DMS 273 (cell line): ENCODE data around the gene THEMIS.
"Not testable (repeated sequence)": the region's sequence is repeated elsewhere in the genome, so short reads cannot be mapped to it uniquely, and the experiment has no call there.

ENCODE experiments used
- DNase-seq: peaks from one replicate; lab custom pipeline; 2025; ENCODE audit not compliant: unreplicated experiment; lab: John Stamatoyannopoulos, UW

THEMIS gene

GRCh38 chr6:127807806-127808517 is 92.9 kb downstream of the THEMIS start:
- no peak for DNase-seq

- no peak for DNase-seq
Measured at GRCh38 chr6:127796713-127797112, 104.1 kb downstream of the THEMIS start.

- DNase-seq, result no peak
Measured at GRCh38 chr6:127794405-127794804, 106.5 kb downstream of the THEMIS start.

- no peak for DNase-seq
Measured at GRCh38 chr6:127793396-127793795, 107.5 kb downstream of the THEMIS start.

GRCh38 chr6:127792616-127793015 is 108.2 kb downstream of the THEMIS start:
- DNase-seq, result no peak

- DNase-seq, result no peak
Measured at GRCh38 chr6:127791779-127792528, 108.9 kb downstream of the THEMIS start.

- no peak for DNase-seq
Measured at GRCh38 chr6:127790571-127790970, 110.3 kb downstream of the THEMIS start.

- DNase-seq, result no peak
Measured at GRCh38 chr6:127786109-127786508, 114.7 kb downstream of the THEMIS start.

- DNase-seq, result no peak
Measured at GRCh38 chr6:127784468-127784867, 116.4 kb downstream of the THEMIS start.

GRCh38 chr6:127781636-127782272 is 119.1 kb downstream of the THEMIS start:
- not testable (repeated sequence) for DNase-seq

GRCh38 chr6:127776320-127776719 is 124.5 kb downstream of the THEMIS start:
- DNase-seq, result no peak

- DNase-seq, result no peak
Measured at GRCh38 chr6:127775371-127775770, 125.5 kb downstream of the THEMIS start.

- no peak for DNase-seq
Measured at GRCh38 chr6:127768745-127769144, 132.1 kb downstream of the THEMIS start.

GRCh38 chr6:127768223-127768622 is 132.6 kb downstream of the THEMIS start:
- DNase-seq, result no peak

- no peak for DNase-seq
Measured at GRCh38 chr6:127765949-127766348, 134.9 kb downstream of the THEMIS start.

- no peak for DNase-seq
Measured at GRCh38 chr6:127762284-127762683, 138.6 kb downstream of the THEMIS start.

GRCh38 chr6:127761084-127761483 is 139.8 kb downstream of the THEMIS start:
- no peak for DNase-seq

GRCh38 chr6:127749095-127749494 is 151.8 kb downstream of the THEMIS start:
- DNase-seq, result no peak

- DNase-seq, result no peak
Measured at GRCh38 chr6:127748290-127748689, 152.6 kb downstream of the THEMIS start.

GRCh38 chr6:127738423-127738822 is 162.4 kb downstream of the THEMIS start:
- no peak for DNase-seq

- no peak for DNase-seq
Measured at GRCh38 chr6:127737768-127738167, 163.1 kb downstream of the THEMIS start.

- DNase-seq, result peak; percentile 89
Measured at GRCh38 chr6:127737009-127737486, 163.8 kb downstream of the THEMIS start.
